H54 (cell line): ENCODE data around the gene MSRB3.

Experiments used
- DNase-seq: peaks from one replicate; pipeline ENCODE4 v3.0.0; 2011; ENCODE audit warnings: low spot score, mixed read lengths; ENCODE audit not compliant: insufficient read length
- FAIRE-seq: peaks from 3 replicates; lab custom pipeline; 2011; peaks lifted over from hg19 to GRCh38; lab: Jason Lieb, UNC
- POLR2A ChIP-seq: IDR thresholded peaks from 2 replicates; pipeline ENCODE4 v1.6.1; 2011; ENCODE audit warnings: low read depth, mild to moderate bottlenecking, low read length

Gene MSRB3

DNA sequence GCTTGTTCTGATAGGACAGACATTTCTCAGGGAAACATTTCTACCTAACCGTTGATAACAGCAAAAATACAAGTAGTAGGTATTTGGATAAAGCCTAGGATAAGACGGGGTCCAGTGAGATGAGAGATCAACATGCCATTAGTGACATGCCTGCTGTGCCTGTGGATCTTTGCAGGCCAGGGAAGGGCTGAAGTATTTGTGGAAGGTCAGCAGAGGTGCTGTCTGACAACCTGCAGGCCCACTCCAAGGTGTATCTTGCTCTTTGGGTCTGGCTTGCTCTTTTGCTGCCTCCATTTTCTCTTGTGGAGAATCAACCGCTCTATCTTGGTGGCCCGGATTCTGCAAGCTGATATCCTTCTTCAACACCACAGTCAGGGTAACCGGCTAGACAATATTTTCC, 46.7 kb downstream of the MSRB3 start:
- TF ChIP-seq POLR2A: no peak
- FAIRE-seq (peak; percentile 20), DNase-seq (no peak)

DNA sequence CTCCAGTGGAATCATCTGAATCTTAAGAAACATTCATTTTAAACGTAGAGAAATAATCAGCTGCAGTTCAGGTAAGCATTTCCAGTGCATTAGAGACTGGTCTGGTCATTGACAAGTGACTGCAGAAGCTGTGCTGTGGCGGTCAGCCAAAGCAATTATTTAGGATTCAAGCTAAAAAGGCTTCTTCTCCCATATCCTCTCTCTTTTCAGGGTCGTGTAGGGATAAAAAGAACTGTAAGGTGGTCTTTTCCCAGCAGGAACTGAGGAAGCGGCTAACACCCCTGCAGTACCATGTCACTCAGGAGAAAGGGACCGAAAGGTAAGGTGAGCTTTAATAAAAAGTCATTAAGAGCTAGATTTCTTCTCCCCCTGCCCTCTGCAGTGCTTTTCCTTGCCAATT, 48.1 kb downstream of the MSRB3 start:
- TF ChIP-seq POLR2A: no peak
- no peak for DNase-seq
- FAIRE-seq: no peak

DNA sequence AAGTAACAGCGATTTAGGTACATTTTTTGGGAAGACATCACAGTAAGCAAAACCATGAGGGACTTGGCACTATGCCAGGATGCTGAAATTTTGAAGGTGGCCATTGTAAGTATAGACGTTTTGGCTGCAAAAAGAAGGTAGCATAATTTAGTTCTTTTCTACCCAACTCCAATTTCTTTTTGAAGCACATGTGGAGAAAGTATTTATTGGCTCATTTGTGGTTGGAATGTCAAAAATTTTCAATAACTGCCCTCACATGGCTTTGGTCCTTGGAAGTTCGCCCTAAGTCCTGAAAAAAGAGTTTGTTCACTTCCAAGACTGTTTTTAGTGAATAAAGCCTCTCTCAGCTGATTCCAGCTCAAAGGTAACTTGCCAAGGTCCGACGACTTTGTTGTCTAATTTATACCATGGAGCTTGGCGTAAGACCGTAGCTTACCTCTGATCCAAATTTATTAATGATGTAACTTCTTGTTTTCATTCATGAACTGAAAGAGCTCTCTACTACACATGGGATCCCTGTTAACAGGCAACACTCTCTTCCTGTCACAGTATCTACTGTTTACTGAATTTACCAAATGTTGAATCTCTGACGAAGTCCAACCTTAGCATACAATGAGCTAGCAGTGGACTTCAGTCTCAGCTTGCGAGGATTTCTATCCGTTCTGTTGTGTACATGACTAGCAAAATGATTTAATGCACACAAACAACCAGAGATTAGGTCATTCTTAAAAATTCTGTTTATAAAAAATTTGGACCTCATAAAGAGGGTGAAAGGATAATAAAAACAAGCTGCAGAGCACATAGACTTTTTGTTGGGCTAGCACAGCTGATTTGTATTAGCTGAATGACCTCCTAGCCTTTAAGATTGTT, 49.0 kb downstream of the MSRB3 start:
- no peak for TF ChIP-seq POLR2A
- no peak for DNase-seq
- FAIRE-seq: peak; percentile 53

DNA sequence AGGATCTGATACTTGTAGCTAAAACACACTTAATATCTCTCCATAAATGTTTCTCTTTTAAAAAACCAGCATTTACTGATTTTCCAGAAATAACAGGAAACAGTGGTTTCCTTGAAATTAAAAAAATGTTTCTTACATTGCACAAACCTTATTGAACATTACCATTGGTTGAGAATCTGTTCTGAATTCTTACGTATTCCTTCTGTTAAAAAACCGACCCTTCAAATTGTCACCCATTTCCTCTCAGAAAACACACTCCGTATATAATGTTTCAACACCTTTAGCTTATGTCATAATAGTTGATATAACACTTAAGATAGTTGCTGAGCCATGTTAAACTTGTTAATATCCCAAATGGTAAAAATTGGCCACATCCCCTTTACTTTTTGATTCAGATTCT, 51.2 kb downstream of the MSRB3 start:
- DNase-seq: no peak
- TF ChIP-seq POLR2A: no peak
- FAIRE-seq: no peak

DNA sequence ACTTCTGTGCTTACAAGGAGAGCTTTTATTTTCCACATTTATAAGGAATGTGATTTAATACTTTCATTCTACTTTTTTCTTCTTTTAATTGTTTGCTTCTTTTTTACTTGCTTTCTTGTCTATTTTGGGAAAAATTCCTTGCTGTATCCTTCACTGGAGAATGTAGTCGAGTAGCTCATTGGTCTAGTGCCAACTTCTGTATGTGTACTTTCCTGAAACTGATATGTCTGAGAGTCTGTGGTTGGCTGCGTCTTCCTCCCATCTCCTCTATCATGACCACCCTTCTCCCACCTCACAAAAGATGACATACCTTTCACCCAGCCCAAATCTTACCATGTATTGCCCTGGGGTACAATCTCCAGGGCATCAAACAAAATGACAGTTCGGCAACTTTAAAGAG, 51.8 kb downstream of the MSRB3 start:
- FAIRE-seq: no peak
- no peak for TF ChIP-seq POLR2A
- DNase-seq: no peak

DNA sequence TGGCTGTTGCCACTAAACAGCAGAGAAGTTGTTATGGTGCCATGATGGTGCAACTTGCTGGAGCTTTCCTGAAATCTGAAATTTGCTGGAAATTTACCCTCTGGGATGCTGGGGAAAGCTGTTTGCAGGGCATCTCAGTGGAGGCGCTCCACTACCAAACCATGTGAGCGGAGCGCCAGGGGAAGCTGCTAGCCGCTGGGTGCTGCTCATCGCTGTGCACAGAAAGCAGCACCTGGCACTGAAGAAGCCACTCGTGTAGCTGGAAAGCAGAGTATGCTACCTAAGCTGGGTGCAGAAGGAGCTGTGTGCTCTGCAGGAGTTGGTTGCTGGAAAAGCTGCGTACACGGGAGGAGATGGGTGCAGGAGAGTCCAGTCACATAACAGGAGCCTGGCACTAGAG, 53.0 kb downstream of the MSRB3 start:
- DNase-seq (no peak), FAIRE-seq (no peak)
- TF ChIP-seq POLR2A: no peak

DNA sequence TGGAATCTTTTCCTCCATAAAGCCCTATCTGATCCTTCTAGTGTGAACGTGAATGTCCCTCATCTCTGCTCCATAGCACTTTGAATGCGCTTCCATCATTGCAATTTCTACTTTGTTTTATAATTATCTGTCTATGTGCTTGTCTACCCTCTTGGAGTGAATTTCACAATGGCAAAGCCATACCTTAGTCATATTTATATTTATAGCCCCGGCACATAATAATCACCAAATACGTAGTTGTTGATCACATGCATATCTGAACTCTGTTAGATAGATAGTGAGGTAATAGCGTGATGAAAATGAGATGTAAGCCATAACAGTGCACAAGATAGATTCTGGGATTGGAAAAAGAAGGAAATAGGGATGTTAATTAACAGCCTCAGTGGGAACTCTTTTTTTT, 55.2 kb downstream of the MSRB3 start:
- no peak for DNase-seq
- no peak for TF ChIP-seq POLR2A

DNA sequence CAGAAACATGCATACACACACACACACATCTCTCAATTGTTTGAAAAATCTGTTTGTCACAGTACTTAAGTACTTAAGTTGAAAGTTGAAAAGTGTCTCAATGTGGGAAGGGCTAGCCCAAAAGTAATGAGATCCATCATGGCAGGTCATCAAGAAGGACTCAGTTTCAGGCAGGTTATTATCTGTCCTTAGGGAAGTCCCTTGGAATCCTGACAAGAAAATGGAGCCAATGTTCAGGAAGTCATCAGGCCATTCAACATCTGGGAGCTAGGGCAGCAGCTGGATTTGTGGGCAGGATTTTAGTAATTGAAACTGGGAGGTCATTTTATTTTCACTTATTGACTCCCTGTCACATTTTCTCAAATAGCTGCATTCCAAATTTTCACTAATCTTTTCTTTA, 56.0 kb downstream of the MSRB3 start:
- DNase-seq (no peak), FAIRE-seq (no peak)
- no peak for TF ChIP-seq POLR2A

More for the DNA sequence above, 55.2 kb downstream of the MSRB3 start:
- no peak for FAIRE-seq

DNA sequence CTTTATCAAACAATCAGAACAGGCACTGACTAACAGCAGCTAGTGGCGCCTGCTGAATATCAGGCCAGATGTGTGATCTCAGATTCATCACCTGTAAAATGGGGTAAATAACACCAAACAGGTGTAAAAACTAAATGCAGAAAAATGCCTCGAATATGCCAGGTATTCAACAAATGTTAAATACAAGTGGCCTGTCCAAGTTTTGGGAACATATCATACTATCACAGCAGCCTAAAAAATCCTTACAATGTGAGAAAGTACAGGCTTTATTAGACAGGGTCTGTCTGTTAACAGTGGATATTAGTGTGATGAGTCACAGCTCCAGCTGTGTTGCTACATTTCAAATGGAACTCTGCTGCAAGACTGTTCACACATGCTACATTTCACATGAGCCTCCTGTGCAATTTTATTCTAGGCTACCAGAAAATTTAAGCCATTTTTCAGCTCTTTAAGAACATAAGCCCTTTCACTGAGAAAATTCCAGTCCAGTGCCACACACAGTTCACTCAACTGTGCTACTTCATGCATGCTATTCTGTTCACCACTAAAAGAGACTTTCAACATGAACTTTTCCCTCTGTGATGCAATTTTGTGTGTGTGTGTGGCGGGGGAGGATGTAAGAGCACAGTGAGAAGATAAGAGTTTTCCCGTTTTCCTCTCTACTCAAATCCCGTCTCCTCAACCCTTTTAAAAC, 56.7 kb downstream of the MSRB3 start:
- peak; percentile 20 for DNase-seq
- no peak for TF ChIP-seq POLR2A
- peak; percentile 97 for FAIRE-seq

DNA sequence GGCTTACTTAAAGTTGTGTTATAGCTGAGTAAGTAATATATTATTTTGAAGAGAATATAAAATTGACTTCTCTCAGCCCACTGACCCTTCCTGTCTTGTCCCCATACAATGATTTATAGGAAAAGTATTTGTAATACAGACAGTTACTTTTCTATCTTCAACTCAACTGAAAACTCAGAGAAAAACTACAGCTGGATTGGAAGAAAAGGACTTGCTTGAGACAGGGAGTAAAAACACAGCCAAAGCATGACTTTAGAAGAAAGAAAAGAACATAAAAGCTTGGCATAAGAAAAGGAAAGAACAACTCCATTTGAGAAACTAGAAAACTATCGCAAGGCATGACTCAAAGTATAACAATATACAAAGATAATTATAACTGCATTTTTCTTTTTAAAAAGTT, 57.5 kb downstream of the MSRB3 start:
- no peak for TF ChIP-seq POLR2A
- DNase-seq (no peak), FAIRE-seq (no peak)

DNA sequence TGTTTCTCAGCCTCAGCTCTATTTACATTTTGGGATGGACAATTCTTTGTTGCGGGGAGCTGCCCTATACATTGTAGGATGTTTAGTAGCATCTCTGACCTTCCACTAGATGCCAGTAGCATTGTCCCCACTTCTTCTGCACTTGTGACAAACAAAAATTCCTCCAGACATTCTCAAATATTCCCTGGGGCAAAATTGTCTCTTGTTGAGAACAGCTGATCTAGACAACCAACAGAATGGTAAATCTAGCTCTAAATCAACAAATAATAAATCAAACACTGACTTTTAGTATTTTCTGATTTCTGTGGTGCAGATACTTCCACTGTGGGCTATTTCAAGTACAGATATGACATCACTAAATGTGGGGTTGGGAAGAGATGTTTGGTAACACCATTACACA, 60.7 kb downstream of the MSRB3 start:
- DNase-seq: no peak
- no peak for TF ChIP-seq POLR2A
- FAIRE-seq: no peak

DNA sequence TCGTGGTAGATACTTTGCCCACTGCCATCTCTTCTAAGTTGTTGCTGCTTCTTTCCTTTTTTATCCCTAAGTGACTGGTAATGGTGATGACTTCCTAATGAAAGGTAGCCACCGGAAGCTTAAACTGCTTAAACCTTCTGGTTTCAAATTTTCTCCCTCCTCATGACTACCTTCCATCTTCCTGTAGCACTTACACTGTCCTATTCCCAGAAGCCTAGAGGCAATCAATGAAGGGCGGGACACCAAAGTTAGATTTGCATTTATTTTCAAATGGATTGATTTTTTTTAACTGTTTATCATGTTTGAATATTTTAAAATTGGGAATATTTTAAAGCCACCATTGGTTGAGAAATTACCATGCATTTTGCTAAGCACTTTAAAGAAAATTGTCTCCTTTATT, 64.7 kb downstream of the MSRB3 start:
- DNase-seq (no peak), FAIRE-seq (no peak)
- no peak for TF ChIP-seq POLR2A

DNA sequence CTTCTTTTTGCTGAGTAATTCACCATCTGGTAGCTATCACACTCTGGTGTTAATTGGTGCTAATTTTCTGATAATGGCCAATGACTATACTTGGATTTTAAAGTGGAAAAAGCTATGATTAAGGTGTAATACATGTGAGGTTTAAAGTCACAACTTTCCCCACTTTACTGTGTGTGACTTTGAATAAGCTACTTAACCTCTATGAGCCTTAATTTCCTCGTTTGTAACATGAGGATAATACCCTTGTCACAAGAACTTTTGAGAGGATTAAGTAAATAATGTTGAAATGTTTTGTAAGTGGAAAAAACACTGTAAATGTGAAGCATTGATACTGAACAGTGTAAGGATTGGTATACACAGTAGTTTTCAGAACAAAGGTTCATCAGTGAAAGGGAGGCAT, 65.3 kb downstream of the MSRB3 start:
- FAIRE-seq: peak; percentile 79
- no peak for DNase-seq

DNA sequence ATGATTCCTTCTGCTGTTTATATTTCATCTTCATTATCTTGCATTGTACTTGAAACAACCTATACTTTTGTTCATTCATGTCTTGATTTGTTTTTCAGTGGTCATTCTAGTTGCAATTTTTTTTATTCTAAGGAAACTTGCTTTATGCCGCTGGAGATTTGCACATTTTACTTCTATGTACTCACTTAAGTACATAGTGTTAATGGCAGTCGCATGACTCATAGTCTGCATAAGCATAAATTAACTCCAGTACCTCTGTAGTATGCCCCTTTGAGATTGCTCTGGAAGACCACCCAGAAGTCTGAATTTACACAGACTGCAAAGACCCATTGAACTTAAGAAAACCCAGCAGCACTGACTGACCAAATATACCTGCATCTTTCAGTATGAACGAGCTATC, 77.0 kb downstream of the MSRB3 start:
- FAIRE-seq: no peak
- no peak for DNase-seq
- TF ChIP-seq POLR2A: no peak

More for the DNA sequence above, 65.3 kb downstream of the MSRB3 start:
- no peak for TF ChIP-seq POLR2A
